ENCODE measurements around the gene ZNF467. TPM values are rescaled to one million over a fixed set of nuclear protein-coding genes. Genes with fewer than 3 reads are reported as not detected.

Gene ZNF467
- total and polyA plus RNA-seq, 8 donors = 6.3 to 18.6 (median 8.8) TPM

GRCh38 chr7:149791411-149792219 is 18.2 kb upstream of the ZNF467 start:
- 88 to 95% methylated on average over 16 to 21 of the region's 21 CpGs for WGBS, 2 donors
- ATAC-seq (no peak), FAIRE-seq (no peak), DNase-seq (peak in 1 of 6 donors; percentile 57)
- intact Hi-C loops (cut with DNase I) = no loop called here
- Histone ChIP-seq H3K4me3 (no peak overlapping the region), H3K9me3 (no peaks in the 10 kb centered on the region), H3K27ac (no peak overlapping the region), H3K4me1 (no peaks in the 10 kb centered on the region), H3K27me3 (peaks cover 0 to 7% (median 0%) of the 10 kb centered on the region in 4 donors), H3K36me3 (no peaks in the 10 kb centered on the region)
- TF ChIP-seq, protein P1, sequence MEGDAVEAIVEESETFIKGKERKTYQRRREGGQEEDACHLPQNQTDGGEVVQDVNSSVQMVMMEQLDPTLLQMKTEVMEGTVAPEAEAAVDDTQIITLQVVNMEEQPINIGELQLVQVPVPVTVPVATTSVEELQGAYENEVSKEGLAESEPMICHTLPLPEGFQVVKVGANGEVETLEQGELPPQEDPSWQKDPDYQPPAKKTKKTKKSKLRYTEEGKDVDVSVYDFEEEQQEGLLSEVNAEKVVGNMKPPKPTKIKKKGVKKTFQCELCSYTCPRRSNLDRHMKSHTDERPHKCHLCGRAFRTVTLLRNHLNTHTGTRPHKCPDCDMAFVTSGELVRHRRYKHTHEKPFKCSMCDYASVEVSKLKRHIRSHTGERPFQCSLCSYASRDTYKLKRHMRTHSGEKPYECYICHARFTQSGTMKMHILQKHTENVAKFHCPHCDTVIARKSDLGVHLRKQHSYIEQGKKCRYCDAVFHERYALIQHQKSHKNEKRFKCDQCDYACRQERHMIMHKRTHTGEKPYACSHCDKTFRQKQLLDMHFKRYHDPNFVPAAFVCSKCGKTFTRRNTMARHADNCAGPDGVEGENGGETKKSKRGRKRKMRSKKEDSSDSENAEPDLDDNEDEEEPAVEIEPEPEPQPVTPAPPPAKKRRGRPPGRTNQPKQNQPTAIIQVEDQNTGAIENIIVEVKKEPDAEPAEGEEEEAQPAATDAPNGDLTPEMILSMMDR (IDR thresholded peaks at IDR 0.05) = no peak

GRCh38 chr7:149790754-149791360 is 17.5 kb upstream of the ZNF467 start:
- DNase-seq = peak in 1 of 6 donors; percentile 57
- no peaks in the 10 kb centered on the region for H3K4me1 ChIP-seq
- H3K27ac ChIP-seq = no peak overlapping the region
- 89 to 97% methylated on average over 14 of the region's 14 CpGs for WGBS, 2 donors
- intact Hi-C loops (cut with DNase I) = no loop called here
- TF ChIP-seq, protein P1 (IDR thresholded peaks at IDR 0.05) = no peak
- peaks cover 0 to 7% (median 0%) of the 10 kb centered on the region in 4 donors for H3K27me3 ChIP-seq
- ATAC-seq = no peak
- no peak overlapping the region for H3K4me3 ChIP-seq
- no peak for FAIRE-seq
- H3K36me3 ChIP-seq = no peaks in the 10 kb centered on the region
- H3K9me3 ChIP-seq = no peaks in the 10 kb centered on the region

- no peaks in the 10 kb centered on the region for H3K9me3 ChIP-seq
- H3K4me3 ChIP-seq = no peak overlapping the region
- H3K27ac ChIP-seq = no peak overlapping the region
- FAIRE-seq (no peak), DNase-seq (peak in 3 of 6 donors; percentile 31 to 81 (median 44)), ATAC-seq (peak; percentile 47 to 83 (median 70))
- WGBS, 2 donors = 6 to 7% methylated on average over 37 to 56 of the region's 56 CpGs
- TF ChIP-seq, protein P1 (IDR thresholded peaks at IDR 0.05) = peak; percentile 18 to 28 (median 20)
- peaks cover 0 to 7% (median 0%) of the 10 kb centered on the region in 4 donors for H3K27me3 ChIP-seq
- H3K4me1 ChIP-seq = no peaks in the 10 kb centered on the region
- intact Hi-C loops (cut with DNase I) = no loop called here
- no peaks in the 10 kb centered on the region for H3K36me3 ChIP-seq
Observed at GRCh38 chr7:149790146-149790548, 16.8 kb upstream of the ZNF467 start.

GRCh38 chr7:149789101-149789500 is 15.7 kb upstream of the ZNF467 start:
- FAIRE-seq = no peak
- no peak for ATAC-seq
- intact Hi-C loops (cut with DNase I) = no loop called here

More at GRCh38 chr7:149789101-149789500, 15.7 kb upstream of the ZNF467 start:
- Histone ChIP-seq H3K9me3 (no peaks in the 10 kb centered on the region), H3K36me3 (no peaks in the 10 kb centered on the region), H3K27ac (no peak overlapping the region), H3K4me3 (no peak overlapping the region), H3K27me3 (peaks cover 0 to 7% (median 0%) of the 10 kb centered on the region in 4 donors), H3K4me1 (no peaks in the 10 kb centered on the region)
- TF ChIP-seq, protein P1 (IDR thresholded peaks at IDR 0.05) = no peak
- WGBS, 2 donors = 75 to 82% methylated on average over 19 of the region's 19 CpGs
- DNase-seq = peak in 1 of 6 donors; percentile 14

Data from pancreas (tissue), 10 donors.